Duodenal mucosa (tissue), 2 donors: Measurements from ENCODE around the gene FLYWCH1.
"Not testable (repeated sequence)": the region's sequence is repeated elsewhere in the genome, so short reads cannot be mapped to it uniquely, and the experiment has no call there.

ENCODE experiments used
- H3K27ac ChIP-seq: one replicate; pipeline ENCODE4 v1.7.0; 2013; ENCODE audit warnings: low read depth, low read length
- H3K27me3 ChIP-seq, 2 donors: one replicate each; pipeline ENCODE4 v1.7.0; 2013; ENCODE audit warnings: low read length in 2 of 2, control low read depth in 1 of 2; ENCODE audit not compliant: insufficient read depth in 2 of 2, control insufficient read depth in 1 of 2
- H3K36me3 ChIP-seq, 2 donors: one replicate each; pipeline ENCODE4 v1.7.0; 2013; ENCODE audit warnings: low read length in 2 of 2, control low read depth in 1 of 2; ENCODE audit not compliant: insufficient read depth in 2 of 2, control insufficient read depth in 1 of 2
- H3K4me1 ChIP-seq, 2 donors: one replicate each; pipeline ENCODE4 v1.7.0; 2013; ENCODE audit warnings: low read length in 2 of 2, control low read depth in 1 of 2; ENCODE audit not compliant: insufficient read depth in 2 of 2, control insufficient read depth in 1 of 2
- H3K4me3 ChIP-seq, 2 donors: one replicate each; pipeline ENCODE4 v1.7.0; 2013; ENCODE audit warnings: low read length in 2 of 2, low read depth in 1 of 2
- H3K9ac ChIP-seq, 2 donors: one replicate each; pipeline ENCODE4 v1.7.0; 2013; ENCODE audit warnings: low read length in 2 of 2, low read depth in 1 of 2
- H3K9me3 ChIP-seq, 2 donors: one replicate each; pipeline ENCODE4 v1.7.0; 2013; ENCODE audit warnings: low read length in 2 of 2, control low read depth in 1 of 2; ENCODE audit not compliant: control insufficient read depth in 1 of 2

Gene FLYWCH1

GRCh38 chr16:2937170-2937569 is 25.4 kb downstream of the FLYWCH1 start:
- Histone ChIP-seq H3K27ac (no peak overlapping the region), H3K4me1 (no peaks in the 10 kb centered on the region), H3K9ac (no peak overlapping the region), H3K4me3 (no peak overlapping the region), H3K27me3 (no peaks in the 10 kb centered on the region), H3K36me3 (peaks cover 11 to 73% of the 10 kb centered on the region in 2 donors), H3K9me3 (no peaks in the 10 kb centered on the region)

GRCh38 chr16:2938206-2938605 is 26.5 kb downstream of the FLYWCH1 start:
- no peaks in the 10 kb centered on the region for H3K4me1 ChIP-seq
- no peaks in the 10 kb centered on the region for H3K9me3 ChIP-seq
- peaks cover 11 to 75% of the 10 kb centered on the region in 2 donors for H3K36me3 ChIP-seq
- no peak overlapping the region for H3K9ac ChIP-seq
- no peak overlapping the region for H3K4me3 ChIP-seq
- H3K27ac ChIP-seq = no peak overlapping the region
- H3K27me3 ChIP-seq = no peaks in the 10 kb centered on the region

GRCh38 chr16:2939968-2940367 is 28.2 kb downstream of the FLYWCH1 start:
- H3K9ac ChIP-seq = no peak overlapping the region
- H3K36me3 ChIP-seq = peaks cover 8 to 68% of the 10 kb centered on the region in 2 donors

GRCh38 chr16:2942045-2942444 is 30.3 kb downstream of the FLYWCH1 start:
- no peaks in the 10 kb centered on the region for H3K9me3 ChIP-seq
- no peaks in the 10 kb centered on the region for H3K4me1 ChIP-seq
- H3K27me3 ChIP-seq = no peaks in the 10 kb centered on the region
- no peak overlapping the region for H3K27ac ChIP-seq
- peaks cover 8 to 56% of the 10 kb centered on the region in 2 donors for H3K36me3 ChIP-seq
- no peak overlapping the region for H3K9ac ChIP-seq
- no peak overlapping the region for H3K4me3 ChIP-seq

More at GRCh38 chr16:2939968-2940367, 28.2 kb downstream of the FLYWCH1 start:
- Histone ChIP-seq H3K27ac (no peak overlapping the region), H3K9me3 (no peaks in the 10 kb centered on the region), H3K27me3 (no peaks in the 10 kb centered on the region), H3K4me1 (no peaks in the 10 kb centered on the region), H3K4me3 (no peak overlapping the region)

GRCh38 chr16:2943716-2944115 is 32.0 kb downstream of the FLYWCH1 start:
- peaks cover 8 to 44% of the 10 kb centered on the region in 2 donors for H3K36me3 ChIP-seq
- not testable (repeated sequence) for H3K27me3 ChIP-seq, H3K9me3 ChIP-seq, H3K4me1 ChIP-seq, H3K9ac ChIP-seq, H3K4me3 ChIP-seq, H3K27ac ChIP-seq

GRCh38 chr16:2946649-2947048 is 34.9 kb downstream of the FLYWCH1 start:
- Histone ChIP-seq H3K36me3 (peaks cover 7 to 30% of the 10 kb centered on the region in 2 donors), H3K27ac (no peak overlapping the region), H3K27me3 (no peaks in the 10 kb centered on the region), H3K4me3 (no peak overlapping the region), H3K4me1 (no peaks in the 10 kb centered on the region), H3K9me3 (no peaks in the 10 kb centered on the region), H3K9ac (no peak overlapping the region)

GRCh38 chr16:2948807-2949704 is 37.3 kb downstream of the FLYWCH1 start:
- Histone ChIP-seq H3K4me3 (no peak overlapping the region), H3K9ac (no peak overlapping the region), H3K27me3 (peaks cover 6% of the 10 kb centered on the region in 2 donors), H3K36me3 (peaks cover 7 to 15% of the 10 kb centered on the region in 2 donors), H3K27ac (no peak overlapping the region), H3K4me1 (no peaks in the 10 kb centered on the region), H3K9me3 (no peaks in the 10 kb centered on the region)

- Histone ChIP-seq H3K9me3 (no peaks in the 10 kb centered on the region), H3K36me3 (peaks cover 7 to 13% of the 10 kb centered on the region in 2 donors), H3K27ac (no peak overlapping the region), H3K9ac (no peak overlapping the region), H3K4me3 (no peak overlapping the region), H3K27me3 (peaks cover 6 to 9% of the 10 kb centered on the region in 2 donors), H3K4me1 (no peaks in the 10 kb centered on the region)
Measured at GRCh38 chr16:2949705-2950352, 38.1 kb downstream of the FLYWCH1 start.

- Histone ChIP-seq H3K4me3 (no peak overlapping the region), H3K9me3 (no peaks in the 10 kb centered on the region), H3K36me3 (peaks cover 7 to 13% of the 10 kb centered on the region in 2 donors), H3K4me1 (no peaks in the 10 kb centered on the region), H3K27me3 (peaks cover 9 to 10% of the 10 kb centered on the region in 2 donors), H3K27ac (no peak overlapping the region), H3K9ac (no peak overlapping the region)
Measured at GRCh38 chr16:2950353-2950724, 38.6 kb downstream of the FLYWCH1 start.

- H3K9me3 ChIP-seq = no peaks in the 10 kb centered on the region
- H3K4me1 ChIP-seq = peaks cover 0 to under 1% of the 10 kb centered on the region in 2 donors
- no peak overlapping the region for H3K27ac ChIP-seq
- no peak overlapping the region for H3K4me3 ChIP-seq
- H3K27me3 ChIP-seq = peaks cover 9 to 10% of the 10 kb centered on the region in 2 donors
- H3K9ac ChIP-seq = no peak overlapping the region
- peaks cover 7 to 13% of the 10 kb centered on the region in 2 donors for H3K36me3 ChIP-seq
Measured at GRCh38 chr16:2950773-2951172, 39.0 kb downstream of the FLYWCH1 start.
